HL-60/S4 treated with phorbol 12-myristate 13-acetate at 8.2 ng/mL for 4 days and 3 days (cell line): ENCODE results near the gene EPN1.
"Not testable (repeated sequence)": the region's sequence is repeated elsewhere in the genome, so short reads cannot be mapped to it uniquely, and the experiment has no call there.

Experiments used
- in situ Hi-C: fragments of 300-500 bp; cut with MboI; formaldehyde crosslinking; loops from 2 replicates; pipeline ENCODE4 v1.15.0; 2022; ENCODE audit warnings: low sequenced_read_pairs

Gene EPN1

DNA sequence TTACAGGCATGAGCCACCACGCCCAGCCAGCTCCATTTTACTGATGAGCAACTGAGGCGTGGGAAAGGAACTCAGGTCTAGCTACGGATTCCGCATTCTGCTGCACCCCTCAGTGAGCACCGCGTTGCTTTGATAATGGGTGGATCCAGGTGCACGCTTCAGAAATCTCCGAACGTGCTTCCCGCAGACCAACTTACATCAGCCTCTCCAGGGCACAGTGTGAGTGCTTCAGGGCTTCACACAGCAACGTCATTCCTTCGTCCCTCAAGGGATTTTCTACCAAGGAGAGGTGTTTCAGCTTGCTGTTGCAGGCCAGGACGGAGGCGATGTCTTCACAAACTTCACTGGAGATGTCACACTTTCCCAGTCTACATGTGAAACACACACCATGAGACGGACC lies 41.5 kb downstream of the EPN1 start:
- in situ Hi-C loops: no loop called here

DNA sequence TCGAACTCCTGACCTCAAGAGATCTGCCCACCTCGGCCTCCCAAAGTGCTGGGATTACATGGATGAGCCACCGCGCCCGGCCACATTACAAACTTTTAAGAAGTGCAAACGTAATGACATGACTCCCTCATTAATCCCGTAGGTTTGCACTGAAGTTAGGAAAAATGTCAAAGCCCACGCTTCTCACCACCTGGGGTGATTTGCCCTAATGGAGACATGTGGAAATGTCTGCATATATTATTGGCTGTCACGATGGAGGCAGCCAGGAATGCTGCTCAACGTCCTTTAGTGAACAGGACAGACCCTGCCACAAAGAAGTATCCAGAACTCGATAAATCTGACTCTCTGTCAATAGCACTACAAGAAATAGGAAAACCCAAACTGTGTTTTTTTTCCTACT lies 42.2 kb downstream of the EPN1 start:
- in situ Hi-C loops: no loop called here

DNA sequence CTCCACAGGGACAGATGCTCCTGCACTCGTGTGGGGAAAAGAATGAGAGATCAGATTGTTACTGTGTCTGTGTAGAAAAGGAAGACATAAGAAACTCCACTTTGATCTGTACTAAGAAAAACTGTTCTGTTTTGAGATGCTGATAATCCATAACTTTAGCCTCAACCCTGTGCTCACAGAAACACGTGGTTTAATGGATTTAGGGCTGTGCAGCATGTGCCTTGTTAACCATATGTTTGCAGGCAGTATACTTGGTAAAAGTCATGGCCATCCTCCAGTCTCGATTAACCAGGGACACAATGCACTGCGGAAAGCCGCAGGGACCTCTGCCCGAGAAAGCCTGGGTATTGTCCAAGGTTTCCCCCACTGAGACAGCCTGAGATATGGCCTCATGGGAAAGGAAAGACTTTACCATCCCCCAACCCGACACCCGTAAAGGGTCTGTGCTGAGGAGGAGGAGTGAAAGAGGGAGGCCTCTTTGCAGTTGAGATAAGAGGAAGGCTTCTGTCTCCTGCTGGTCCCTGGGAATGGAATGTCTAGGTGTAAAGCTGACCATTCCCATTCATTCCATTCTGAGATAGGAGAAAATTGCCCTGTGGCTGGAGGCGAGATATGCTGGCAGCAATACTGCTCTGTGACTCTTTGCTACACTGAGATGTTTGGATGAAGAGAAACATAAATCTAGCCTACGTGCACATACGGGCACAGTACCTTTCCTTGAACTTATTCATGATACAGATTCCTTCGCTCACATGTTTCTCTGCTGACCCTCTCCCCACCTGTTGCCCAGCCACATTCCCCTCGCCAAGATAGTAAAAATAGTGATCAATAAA lies 43.1 kb downstream of the EPN1 start:
- in situ Hi-C loops: not testable (repeated sequence)

DNA sequence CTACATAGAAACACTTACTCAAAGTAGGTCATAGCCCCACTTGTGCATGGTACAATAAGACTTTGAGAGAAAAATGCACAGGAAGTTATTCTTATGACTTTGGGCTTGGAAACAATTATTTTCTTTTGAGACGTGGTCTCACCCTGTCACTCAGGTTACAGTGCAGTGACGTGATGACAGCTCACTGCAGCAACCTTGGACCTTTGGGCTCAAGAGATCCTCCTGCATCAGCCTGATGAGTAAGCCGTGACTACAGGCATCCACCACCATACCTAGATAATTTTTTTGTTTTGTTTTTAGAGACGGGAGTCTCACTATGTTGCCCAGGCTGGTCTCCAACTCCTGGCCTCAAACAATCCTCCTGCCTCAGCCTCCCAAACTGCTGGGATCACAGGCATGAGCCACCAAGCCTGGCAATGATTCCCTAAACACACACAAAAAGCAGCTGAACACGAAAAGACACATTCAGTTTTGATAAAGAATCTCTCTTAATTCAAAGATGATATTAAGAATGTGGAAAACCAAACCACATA lies 45.3 kb downstream of the EPN1 start:
- in situ Hi-C loops: no loop called here

DNA sequence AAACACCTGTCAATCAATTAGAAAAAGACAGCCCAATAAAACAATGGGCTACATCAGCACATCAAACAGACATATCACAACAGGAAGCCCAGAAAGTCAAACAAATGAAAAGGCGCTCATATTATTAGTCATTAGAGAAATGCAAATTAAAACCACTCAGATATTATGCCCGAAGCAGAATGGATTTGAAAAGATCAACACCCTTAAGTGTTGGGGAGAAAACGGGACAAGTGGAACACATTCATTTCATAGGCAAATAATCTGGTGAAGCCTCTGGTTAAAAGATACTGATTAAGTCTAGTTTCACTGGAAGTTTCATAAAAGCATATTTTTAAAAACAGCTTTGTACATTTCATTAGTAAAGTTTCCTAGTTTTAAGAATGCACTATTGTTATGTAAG lies 45.8 kb downstream of the EPN1 start:
- in situ Hi-C loops: no loop called here

DNA sequence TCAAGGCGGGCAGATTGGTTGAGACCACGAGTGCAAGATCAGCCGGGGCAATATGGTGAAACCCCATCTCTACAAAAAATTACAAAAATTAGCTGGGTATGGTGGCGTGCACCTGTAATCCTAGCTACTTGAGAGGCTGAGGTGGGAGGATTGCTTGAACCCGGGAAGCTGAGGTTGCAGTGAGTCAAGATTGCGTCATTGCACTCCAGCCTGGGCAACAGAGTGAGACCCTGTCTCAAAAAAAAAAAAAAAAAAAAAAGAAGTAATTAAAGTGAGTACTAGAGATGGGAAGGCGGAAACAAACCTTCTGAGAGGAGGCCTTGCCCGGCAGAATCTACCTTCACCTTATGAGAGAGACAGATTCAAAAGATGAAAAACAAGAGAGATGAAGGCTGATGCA lies 48.5 kb downstream of the EPN1 start:
- in situ Hi-C loops: no loop called here

DNA sequence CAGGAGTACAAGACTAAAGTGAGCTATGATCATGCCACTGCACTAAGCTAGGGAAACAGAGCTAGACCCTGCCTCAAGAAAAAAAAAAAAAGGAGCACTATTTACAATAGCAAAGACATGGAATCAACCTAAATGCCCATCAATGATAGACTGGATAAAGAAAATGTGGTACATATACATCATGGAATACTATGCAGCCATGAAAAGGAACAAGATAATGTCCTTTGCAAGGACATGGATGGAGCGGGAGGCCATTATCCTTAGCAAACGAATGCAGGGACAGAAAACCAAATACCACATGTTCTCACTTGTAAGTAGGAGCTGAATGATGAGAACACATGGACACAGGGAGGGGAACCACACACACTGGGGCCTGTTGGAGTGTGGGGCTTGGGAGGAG lies 55.4 kb downstream of the EPN1 start:
- in situ Hi-C loops: not testable (repeated sequence)

DNA sequence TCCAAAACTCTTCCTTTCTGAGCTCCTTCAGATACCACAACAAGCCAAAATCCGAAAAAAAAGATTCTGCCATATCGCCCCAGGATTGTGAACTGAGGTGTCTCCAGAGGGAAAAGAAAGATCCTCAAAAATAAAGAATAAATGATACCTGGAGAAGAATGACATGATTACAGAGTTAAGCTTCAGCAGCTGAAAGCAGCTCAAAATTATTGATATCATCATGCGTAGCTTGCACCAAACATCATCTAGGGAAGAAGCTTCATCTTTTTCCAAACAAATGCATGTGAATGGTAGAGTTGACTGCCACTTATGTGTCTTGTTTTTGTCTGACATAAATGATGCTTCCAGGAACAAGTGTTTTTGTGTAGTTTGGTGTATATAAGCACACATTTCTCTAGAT lies 63.3 kb downstream of the EPN1 start, which contains the start of gene NLRP9:
Gene NLRP9, minus strand, starts transcription at position 101 of the 400 bp plus-strand sequence. Its CDS starts 28 bp downstream, at position 73.
- in situ Hi-C loops: no loop called here

DNA sequence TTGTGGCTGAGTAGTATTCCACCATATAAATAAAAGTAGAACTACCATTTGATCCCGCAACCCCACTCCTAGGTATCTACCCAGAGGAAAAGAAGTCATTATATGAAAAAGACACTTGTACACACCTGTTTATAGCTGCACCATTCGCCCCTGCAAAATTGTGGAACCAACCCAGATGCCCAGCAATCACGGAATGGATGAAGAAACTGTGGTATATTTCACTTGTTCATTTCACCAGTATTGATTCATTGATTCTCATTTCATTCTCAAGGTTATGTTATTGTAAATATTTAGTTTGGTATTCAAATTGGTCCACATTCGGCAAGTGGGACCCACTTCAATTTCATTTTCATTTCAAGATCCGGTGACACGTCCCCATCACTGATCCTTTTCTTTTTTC lies 75.7 kb downstream of the EPN1 start:
- in situ Hi-C loops: no loop called here

DNA sequence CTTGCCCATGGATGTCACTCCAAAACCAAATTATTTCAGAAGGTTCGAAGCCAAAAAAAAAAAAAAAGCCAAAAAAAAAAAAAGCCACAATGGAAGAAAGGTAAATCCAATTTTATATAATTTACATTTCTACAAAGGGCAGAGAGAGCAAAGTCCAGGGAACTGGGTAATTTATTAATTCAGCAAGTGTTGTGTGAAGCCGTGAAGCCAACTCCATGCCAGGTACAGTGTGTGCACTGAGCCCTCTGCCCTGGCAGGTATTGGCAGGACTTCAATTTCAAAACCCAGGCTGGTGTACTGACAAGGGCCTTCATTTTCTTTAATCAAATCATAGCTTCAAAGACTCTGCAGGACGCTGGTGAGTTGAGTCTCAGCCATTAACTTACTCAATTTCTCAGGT lies 78.4 kb downstream of the EPN1 start:
- in situ Hi-C loops: no loop called here

DNA sequence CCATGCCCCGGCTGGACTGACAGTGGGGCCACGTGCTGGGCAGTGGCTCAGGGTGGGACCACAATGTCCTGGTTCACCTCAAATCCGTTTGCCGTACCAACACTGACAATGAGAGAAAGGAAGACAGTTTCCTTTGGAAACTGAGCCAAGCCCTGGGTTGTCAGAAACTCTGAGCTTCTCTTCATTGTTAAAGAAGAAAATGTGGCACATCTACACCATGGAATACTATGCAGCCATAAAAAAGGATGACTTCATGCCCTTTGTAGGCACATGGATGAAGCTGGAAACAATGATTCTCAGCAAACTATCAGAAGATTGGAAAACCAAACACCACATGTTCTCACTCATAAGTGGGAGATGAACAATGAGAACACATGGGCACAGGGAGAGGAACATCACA lies 81.8 kb downstream of the EPN1 start:
- in situ Hi-C loops: not testable (repeated sequence)

DNA sequence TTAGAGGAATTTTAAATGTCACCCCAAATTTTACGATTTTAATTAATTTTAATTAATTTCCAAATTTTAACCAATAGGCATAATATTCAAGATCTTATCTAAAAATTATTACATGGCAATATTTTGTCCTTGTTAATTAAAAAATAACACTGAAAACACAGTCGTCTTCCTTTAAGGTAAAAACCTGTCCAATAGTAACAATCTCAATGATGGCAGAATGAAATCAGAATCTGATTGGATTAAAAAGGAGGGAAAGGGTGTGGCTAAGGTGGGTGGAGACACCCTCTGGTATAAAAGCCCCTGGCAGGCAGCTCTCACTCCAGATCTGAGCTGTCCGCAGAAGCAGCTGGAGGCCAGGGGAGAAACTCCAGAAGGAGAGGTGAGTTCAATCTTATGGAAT lies 83.8 kb downstream of the EPN1 start, which contains the start of gene RFPL4A:
Gene RFPL4A, plus strand, starts transcription at position 301 of the 400 bp plus-strand sequence. CDS start 2,704 bp downstream, outside the sequence.
- in situ Hi-C loops: not testable (repeated sequence)
